SIG-M5 (cell line): ENCODE measurements around the gene RIPOR2.
"Not testable (repeated sequence)": the region's sequence is repeated elsewhere in the genome, so short reads cannot be mapped to it uniquely, and the experiment has no call there.

ENCODE experiments used
- DNase-seq: peaks from one replicate; lab custom pipeline; 2025; lab: John Stamatoyannopoulos, UW

The RIPOR2 gene

DNA sequence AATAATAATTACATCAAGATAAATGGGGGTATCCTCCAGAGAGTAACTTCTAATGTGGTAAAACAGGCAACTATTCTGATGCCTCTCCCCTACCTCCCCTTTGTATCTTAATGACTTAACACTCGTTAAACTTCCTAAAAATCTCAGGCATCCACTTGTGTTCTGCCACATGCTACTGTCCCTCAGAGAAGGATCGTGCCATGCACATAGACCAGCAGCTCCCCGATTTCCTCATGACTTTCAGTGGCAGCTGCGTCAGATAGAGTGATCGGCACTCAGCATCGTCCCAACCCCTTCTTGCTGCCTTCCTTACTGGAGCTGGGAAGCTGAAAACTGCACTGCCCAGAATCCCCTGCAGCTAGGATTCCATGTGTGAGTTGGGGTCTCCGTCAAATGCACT, 32.1 kb downstream of the RIPOR2 start:
- DNase-seq, result no peak

DNA sequence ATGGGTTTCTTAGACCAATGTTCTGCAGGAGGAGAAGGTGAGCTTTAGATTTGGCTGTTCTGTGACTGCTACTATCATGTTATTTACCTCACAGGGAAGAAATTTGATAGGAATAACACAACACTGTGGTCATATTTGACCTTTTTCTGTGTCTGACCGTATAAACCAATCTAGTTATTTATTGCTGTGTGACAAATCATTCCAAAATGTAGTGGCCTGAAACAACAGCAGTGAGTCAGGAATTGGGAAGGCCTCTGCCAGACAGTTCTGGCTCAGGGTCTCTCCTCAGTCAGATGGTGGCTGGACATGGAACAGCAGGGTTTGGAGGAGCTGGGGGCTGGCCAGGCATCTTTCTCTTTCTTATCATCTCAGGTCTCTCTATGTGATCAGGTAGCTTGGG, 33.0 kb downstream of the RIPOR2 start:
- no peak for DNase-seq

DNA sequence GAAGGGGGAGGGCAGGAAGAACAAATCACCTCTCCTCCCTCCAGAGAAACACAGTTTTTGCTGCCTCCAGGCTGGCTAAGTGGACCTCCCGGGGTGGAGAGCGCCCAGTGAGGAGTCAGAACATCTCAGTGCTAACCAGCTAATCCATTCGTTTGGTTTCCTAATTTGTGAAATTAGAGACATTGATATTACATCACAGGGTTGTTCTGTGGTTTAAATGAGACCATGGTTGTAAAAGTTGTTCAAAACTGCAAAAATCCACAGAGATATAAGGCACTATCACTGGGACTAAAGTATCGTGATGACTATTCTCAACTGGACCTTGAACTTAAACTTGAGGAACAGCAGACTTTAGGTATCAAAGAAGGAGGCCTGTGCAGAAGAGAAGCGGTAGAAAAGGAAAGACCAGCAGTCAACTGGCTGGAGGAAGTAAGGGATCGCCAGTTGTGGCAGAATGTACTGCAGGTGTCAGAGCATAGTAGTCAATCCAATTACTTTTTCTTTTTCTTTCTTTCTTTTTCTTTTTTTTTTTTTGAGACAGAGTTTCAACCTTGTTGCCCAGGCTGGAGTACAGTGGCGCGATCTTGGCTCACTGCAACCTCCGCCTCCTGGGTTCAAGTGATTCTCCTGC, 33.9 kb downstream of the RIPOR2 start:
- no peak for DNase-seq

DNA sequence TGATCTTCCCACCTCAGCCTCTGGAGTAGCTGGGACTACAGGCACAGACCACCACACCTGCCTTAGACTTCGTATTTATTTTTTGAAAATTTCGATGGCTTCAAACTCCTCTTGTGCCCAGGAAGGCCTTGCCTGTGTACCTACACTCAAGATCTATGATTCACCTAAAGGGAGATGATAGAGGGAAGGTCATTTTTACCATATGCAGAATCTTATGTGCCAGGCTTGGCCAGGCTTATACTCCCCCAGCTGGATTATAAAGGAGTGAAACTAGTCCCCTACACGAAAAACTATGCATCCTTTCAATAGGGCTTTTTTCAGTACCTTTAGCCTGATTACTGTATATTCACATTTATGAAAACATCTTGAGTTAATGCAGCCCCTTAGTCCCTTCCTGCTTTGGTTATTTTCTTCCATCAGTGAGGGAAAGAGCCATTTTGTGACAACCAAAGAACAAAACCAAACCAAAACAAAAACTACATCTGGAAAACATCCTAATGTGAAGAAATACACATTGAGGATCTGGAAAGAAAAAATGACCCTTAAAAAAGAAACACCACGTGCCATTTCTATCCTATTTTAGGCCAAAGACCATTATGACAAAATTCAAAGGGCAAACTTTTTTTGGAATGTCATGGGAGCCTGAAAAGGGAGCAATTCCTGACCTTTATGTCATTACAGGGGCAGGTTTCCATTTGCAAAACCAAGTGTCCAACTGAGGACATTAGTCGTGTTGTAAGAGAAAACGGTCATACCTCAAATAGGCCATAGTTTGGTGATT, 34.7 kb downstream of the RIPOR2 start:
- DNase-seq, result no peak

DNA sequence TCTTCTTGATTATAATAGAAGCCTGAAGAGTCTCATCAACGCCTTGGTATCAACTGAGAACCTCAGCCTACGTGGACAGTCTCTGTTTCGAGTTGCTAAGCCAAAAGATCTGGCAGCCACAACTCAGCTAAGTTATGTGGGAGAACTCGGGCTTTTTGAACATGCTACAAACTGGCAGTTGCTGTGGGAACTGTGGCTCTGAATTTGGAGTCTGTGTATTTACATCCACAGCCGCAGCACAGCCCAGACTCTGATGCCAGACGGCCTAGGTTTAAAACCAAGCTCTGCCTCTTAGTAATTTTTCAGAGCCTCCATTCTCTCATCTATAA, 35.8 kb downstream of the RIPOR2 start:
- DNase-seq, result no peak

DNA sequence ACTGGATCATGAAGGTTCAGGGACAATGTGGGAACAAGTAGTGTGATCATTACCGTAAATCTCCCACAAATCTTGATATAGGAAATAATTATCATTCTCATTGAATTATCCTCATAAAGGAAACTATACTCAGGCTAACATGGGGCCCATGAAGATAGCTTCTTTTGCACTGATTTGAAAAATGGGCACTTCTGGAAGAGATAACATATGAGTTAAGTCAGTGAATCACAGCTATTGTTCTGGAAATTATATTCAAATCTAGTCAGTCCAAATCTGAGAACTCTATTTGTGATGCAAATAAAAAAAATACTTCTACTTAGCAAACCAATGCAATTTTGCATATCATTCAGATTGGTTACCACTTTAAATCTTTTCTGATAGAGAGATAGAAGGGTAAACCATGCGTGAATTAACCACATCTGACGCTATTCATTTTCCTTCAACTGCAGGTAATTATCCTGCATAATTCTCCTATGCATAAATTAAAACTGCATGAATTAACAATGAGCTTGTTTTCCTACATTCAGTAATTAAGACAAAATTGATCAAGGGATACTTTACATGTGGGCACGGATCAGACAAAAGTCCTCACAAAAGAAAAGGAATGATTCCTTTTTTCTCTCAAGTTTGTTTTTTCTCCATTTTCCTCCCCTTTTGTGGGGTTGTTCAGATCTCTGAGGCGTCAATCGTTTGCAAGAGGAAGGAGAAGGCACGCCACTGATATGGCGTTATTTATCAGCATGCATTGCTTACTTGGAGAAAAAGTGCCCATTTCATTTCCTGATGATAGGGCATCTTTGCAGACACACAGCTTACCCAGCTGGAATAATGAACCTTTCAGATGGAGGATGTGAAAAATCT, 36.4 kb downstream of the RIPOR2 start:
- no peak for DNase-seq

DNA sequence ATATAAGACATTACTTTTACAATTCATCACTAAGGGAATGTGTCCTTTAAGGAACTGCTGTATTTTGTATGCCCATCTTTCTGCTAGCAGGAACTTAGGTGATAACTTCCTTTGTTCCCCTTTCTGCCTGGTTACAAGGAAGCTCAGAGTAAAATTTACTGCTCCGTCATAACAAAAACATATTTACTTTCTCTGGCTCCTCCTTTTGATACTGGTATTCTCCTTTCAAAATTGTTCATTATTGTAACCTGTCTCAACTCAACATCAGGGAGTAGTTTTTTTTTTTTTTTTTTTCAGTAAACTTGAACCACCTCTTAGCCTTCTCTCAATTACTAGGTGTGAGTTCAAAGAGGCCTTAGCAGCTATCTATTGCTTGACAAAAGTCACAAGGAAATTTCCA, 37.1 kb downstream of the RIPOR2 start:
- DNase-seq, result no peak

DNA sequence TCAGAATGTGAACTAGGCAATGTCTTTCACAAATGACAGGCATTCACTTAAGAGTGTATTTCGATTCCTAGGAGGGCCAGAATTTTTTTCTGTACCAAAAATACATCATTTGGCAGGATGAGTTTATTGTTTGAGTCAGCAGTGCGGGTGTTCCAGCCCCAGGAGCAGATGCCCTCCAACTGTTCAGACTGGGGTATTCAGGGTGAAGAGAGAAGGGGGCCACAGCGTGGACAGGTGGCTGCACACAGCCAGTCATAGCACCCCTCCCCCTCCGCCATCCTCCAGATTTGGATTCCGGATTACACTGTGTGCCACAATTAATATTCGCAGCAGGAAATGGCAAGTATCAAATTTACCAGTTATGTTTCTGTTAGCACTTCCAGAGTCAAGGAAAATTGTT, 38.6 kb downstream of the RIPOR2 start:
- no peak for DNase-seq

DNA sequence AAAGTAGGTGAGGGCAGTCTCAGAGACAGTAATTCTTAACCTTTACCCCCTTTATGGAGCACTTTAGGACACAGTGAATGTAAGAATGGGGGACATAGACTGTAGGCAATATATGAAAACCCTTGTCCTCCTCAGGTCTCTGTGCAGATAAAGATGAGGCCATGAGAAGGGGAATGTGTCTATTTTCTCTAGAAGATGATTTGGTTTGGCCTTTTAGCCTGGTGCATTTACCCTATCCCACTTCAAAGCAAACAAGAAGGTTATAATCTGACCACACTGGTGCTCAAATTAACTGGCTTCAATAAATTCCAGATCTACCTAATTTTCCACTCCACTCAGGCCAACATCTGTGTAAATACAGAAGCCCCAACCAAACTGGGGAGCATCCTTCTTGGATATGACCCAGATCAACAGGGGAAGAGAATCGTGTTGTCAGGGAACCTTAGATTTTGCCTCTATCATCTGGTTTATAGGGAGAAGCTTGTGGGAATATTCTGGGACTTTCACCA, 42.4 kb downstream of the RIPOR2 start:
- DNase-seq, result no peak

DNA sequence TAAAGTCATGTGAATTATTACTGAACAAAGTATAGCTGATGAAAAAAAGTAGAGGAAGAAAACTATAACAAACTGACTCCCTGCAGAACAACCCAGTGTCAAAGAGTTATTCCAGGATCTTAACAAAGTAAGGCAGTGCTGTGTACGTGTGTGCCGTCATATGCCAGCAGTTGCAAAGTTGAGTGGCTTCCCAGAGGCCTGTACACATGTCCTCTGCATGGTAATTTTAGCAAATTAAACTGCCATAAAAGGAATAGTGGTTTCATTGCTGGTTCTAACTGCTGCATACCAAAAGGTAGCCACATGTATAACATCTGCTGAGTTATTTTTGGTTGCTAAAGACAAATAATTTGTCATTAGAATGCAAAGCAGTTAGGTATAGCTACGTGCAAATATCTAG, 44.8 kb downstream of the RIPOR2 start:
- no peak for DNase-seq

DNA sequence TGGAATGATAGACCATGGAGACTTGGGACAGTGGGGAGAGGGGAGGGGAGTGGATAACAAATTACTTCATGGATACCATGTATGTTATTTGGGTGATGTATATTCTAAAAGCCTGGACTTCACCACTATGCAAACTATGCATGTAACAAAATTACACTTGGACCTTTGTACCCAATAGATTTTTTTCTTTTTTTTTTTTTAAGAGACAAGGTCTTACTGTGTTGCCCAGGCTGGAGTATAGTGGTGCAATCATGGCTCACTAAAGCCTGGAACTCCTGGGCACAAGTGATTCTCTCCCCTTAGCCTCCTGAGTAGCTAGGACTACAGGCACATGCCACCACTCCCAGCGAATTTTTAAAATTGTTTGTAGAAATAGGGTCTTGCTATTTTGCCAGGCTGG, 45.3 kb downstream of the RIPOR2 start:
- DNase-seq, result no peak

DNA sequence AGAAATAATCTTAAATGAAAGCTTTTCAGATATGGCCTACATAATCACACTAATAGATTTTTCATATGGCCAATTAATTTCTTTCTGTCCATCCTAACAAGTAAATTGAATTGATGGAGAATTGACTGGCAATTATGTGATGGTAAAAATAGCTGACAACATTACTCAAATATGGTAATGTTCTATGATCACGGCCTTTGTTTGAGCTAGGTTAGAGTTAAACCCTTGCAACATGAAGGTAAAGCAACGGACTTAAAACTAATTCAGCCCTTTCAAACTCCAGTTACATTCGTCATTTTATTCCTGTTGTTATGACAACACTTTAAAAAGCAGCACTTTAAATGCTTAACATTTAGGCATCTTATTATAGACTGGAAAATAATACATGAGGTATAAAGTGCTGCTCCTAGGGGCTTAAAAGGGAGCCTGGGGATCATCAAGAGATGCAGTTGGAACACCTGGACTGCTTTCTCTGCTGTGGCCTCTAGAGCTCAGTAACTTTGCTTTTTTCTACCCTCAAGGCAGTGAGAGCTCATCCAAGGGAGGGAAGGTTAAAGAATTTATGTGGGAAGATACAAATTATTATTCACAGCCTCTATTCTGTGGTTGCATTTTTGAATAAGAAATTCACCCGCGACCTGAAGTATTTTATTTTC, 46.9 kb downstream of the RIPOR2 start:
- no peak for DNase-seq

DNA sequence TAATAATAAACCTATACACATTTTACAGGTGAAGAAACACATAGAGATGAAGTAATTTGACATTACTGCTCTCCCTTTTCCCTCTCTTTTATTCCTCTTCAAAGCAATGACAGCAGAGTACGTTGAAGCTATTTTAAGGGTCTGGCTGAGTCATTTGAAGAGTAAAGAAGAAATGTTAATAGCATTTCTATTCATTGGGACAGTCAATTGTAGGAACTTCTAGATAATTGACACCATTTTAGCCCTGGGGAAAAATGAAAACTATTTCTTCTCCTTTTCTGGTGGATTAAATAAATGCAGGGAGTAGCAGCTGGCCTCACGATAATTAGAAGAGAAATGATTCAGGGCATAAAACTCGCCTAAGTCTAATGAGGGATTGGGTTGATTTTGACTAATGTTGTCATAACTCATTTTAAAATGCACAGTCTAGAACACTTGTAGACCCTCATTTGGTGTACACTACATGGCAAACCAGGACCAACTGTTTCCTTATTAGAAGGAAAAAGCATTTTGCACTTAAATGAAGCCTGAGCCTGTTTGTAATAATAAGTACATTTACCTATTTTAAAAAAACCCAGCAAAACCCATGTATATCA, 48.1 kb downstream of the RIPOR2 start:
- no peak for DNase-seq

DNA sequence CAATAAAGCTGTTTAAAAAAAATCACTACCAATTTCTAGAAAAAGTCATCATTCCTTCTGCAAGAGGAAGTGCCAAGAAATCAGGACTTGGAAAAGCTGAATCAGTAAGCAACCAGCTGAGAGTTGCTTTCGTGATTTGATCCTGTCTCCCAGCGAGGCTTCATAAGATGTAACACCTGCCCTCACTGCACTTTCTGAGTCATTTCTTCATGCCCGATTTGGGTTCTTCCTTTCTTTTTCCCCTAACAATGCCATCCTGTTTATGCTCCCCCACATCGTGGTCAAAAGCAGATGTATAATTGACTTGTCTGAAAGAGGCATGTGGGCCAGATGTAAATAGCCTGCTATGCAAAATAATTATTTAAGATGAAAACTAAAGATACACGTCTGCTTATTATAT, 52.1 kb downstream of the RIPOR2 start:
- DNase-seq, result no peak

DNA sequence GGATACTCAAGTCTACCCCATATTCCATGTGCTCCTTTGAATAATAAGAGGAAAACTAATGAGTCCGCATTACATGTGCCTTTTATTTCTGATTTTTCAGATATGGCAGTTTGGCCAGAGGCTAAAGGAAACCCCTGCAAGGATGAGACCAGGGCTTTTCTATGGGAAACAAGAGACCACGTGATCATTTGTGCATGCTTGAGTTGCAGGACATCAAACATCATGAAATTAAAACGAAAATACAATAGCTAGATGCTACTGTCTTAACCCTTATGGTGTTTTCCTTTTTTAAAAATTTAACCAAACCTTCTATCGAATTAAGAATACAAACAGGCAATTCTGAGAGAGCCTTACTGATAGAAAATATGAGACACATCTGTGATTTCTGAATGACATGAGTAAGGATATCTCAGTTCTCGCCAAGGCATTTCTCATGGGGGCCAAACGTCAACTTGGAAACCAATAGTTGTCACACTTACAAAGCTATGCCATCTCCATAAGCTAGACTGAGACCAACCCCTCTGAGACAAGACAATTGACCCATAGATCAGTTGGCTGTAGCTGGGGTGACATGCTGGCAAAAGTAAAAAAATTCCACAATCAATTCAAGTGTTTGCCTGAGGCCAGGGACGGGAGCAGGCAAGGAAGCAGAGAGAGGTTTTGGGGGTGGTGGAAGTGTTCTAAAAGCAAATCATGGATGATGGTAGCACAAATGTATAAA, 52.8 kb downstream of the RIPOR2 start:
- DNase-seq, result no peak

DNA sequence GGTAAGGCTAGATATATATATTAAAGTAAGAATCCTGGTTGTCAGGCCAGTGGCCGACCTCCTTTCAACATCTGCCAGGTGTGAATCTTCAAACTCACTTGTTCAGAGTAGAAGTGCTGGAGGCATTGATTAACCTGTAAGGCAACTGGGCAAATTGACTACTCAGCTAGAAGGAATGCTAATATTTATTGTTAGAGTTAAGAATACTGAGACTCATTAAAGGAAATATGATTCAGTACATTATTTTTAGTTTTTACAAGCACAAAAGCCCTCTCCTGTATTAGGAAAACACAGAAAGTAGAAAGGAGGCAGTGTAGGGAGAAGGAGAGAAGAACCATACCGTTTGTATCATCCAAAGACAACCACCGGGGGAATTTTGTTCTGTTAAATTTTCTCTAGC, 53.5 kb downstream of the RIPOR2 start:
- no peak for DNase-seq

DNA sequence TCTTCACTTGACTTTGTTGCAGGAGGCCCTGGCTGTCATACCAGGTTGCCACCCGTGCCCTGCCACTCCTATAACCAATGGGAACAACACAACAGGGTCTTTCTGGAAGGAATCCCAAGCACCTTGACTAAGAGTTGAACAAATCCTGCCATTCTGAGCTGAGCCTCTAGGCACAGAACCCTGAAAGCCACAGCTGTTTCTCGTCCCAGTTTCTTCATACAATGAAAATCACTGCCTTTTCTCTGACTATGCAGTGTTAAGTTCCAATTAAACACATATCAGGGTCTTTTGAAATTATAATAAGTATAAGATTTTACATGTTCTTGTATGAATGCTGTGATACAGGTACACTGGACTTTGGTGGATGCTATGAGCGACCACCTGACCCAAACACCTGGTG, 54.4 kb downstream of the RIPOR2 start:
- DNase-seq, result no peak

DNA sequence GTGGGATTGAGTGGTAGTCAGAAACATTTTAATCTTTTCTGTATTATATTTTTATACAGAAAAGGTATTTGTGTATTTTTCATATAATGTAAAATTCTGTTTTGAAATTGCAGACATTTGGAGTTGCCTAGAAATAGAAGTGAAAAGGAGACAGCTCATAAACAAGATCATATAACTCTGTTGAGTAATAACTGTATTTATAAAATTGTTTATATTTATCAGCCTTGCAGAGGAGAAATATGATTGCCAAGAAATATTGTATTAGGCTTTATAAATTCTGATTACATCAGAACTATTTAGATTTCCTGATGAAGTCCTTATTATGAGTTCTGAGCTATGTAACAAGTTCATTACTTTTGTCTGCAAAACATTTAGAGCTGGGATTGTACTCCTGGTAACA, 55.3 kb downstream of the RIPOR2 start:
- DNase-seq, result no peak

DNA sequence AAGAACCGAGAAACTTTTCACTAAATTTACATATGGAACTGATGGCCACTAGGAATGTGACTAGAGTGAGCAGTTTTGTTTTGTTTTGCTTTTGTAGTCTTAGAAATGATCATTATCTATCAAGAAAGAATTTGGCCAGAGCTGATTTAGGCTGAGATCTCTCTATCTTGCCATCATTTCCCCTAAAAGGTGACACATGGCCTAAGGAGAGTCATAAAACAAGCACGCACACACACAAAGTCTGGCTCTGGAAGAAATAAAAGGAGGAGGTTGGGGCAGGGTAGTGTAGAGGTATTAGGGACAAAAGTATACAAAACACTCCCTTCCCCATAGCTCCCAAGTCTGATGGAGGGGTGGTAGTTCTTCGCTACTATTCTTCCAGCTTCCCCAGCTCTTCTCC, 56.4 kb downstream of the RIPOR2 start:
- no peak for DNase-seq

DNA sequence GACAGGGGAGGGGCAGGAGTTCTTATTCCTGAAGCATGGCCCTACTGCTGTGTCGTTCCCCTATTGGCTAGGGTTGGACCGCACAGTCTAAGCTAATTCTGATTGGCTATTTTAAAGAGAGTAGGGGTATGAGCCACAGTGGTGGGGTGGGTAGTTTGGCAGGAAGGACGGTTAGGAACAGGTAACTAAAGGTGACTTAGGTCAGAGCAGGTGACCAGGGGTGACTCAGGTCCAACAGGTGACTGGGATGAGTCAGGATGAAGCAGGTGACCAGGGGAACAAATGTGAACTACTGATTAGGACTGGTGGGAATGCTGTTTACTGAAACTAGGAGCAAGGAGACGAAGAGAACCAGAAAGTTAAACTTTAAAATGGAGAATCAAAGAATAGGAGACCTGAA, 58.0 kb downstream of the RIPOR2 start:
- DNase-seq, result not testable (repeated sequence)
